UCSD-AML1 (cell line): ENCODE results near the gene SLC35F1.

Experiments used
- DNase-seq: peaks from one replicate; lab custom pipeline; 2025; ENCODE audit not compliant: unreplicated experiment; lab: John Stamatoyannopoulos, UW

SLC35F1 gene

GRCh38 chr6:118306392-118307238 lies 399.6 kb downstream of the SLC35F1 start:
- no peak for DNase-seq

GRCh38 chr6:118307581-118307980 lies 400.5 kb downstream of the SLC35F1 start:
- DNase-seq = no peak

GRCh38 chr6:118309337-118310093 lies 402.5 kb downstream of the SLC35F1 start:
- DNase-seq = no peak

DNA sequence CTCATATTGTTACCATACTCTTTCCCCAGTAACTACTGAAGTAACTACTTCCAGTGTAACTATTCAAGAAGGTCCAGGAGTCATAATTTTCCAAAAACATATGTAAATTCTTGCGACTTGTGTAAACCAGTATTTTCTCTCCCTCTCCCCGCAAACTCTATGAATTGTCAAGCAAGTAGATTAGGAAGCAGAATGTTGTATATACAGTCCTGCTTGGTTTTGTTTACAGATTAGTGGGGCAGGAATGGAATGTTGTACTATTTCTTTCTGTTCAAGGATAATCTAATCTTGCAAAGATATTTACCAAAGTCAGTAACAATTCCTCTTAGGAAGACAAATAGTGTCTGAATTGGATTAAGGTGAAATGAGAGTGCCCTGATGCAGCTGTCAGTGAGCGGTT lies 406.1 kb downstream of the SLC35F1 start:
- DNase-seq = no peak

DNA sequence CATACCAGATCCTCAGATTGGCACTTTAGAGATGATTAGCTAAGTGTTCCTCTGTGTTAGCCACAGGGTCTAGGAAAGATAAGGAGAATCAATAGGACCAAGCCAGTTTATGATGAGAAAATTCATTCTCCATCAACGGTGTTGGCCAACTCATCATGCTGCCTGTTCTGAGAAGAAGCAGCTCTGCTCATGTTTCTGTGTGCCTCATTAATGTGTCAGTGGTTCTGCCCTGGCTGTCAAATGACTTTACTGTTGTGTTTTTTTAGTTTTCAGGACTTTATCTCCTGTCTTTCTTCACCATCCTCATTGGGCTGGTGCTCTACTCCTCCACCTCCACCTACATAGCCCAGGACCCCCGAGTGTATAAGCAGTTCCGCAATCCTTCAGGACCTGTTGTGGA lies 406.7 kb downstream of the SLC35F1 start:
- no peak for DNase-seq

DNA sequence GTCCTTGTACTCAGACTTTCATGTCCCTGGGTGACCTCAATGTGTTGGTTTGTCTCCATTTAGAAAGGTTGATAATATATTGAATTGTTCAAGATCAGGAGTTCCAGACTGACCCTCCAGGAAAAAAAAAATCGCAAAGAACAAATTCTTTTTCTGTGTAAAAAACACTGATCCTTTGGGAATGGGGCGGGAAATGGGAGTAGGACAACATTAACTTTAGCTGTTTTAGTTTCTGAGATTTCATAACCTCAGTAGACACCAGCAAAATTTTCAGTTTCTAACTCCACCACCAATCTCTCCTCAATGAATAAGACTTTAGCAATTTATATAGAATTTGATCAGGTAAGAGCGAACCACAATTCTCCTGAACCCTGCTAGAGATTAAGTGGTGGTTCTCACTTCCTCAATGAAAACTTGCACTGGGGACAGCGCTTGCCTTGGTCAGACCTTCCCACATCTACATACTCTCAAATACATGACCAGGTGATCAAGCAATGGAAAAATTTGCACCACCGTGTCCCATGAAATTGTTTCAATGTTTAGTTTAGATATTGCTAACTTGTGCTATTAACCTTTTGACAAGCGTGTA lies 409.8 kb downstream of the SLC35F1 start:
- DNase-seq = no peak

DNA sequence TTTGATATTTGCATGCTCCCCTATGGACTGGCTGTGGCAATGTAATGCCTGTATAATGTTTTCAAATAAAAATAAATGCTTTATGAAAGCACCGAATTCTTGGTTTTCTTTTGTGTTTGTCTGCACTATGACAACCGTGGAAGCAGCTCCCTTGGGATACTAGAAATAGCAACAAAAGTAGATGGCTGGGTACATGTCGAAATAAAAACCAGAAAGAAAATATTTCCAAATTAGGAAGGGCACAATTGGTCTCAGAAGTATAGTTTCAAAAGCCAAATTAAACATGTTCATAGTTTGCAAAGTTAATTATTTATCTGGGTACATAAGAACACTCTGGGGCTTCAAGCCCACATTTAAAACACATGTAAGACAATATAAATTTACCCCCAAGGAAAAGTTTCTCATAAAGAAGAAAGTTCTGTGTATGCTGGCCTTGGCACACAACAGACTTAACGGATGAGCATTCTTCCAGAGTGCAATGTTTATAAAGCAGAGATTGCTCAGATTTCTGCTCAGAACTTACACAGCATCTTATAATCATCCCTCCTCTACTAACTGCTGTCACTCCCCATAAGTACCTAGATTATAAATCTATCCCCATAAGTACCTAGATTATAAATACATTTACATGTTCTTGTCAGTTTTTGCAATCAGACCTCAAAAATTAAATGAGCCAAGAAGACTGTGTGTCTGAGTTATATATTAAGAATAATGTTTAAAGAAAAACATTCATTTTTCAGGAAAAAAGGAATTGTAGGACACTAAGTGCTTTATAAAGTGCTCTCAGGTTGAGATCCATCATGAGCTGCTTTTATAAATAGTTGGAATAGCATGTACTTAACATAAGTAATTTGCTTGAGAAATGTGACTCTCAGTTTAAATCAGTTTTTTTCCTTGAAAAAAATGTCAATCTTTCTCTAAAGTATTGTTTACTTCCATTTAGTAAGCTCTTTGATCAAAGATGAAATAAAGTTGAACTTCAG lies 410.8 kb downstream of the SLC35F1 start:
- DNase-seq = no peak

DNA sequence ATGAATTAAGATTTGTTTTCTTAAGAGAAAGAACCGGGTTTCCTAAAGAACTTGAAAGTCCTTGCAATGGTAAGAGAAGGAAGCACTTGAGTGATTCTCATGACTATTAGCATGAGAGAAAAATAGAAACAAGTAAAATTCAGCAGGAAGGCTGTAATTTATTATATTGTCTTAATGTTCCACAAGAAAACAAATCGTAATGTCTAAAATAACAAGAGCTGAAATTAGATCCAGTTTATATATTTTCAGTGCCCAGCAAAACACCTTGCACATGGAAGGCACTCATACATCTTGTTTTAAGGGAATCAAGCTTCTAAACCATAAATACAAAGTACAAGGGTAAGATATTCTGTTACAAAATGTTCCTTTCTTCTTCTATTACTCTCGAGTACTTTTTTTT lies 411.6 kb downstream of the SLC35F1 start:
- DNase-seq = no peak

- no peak for DNase-seq
These were observed 412.4 kb downstream of the SLC35F1 start for GRCh38 chr6:118319416-118319815.

DNA sequence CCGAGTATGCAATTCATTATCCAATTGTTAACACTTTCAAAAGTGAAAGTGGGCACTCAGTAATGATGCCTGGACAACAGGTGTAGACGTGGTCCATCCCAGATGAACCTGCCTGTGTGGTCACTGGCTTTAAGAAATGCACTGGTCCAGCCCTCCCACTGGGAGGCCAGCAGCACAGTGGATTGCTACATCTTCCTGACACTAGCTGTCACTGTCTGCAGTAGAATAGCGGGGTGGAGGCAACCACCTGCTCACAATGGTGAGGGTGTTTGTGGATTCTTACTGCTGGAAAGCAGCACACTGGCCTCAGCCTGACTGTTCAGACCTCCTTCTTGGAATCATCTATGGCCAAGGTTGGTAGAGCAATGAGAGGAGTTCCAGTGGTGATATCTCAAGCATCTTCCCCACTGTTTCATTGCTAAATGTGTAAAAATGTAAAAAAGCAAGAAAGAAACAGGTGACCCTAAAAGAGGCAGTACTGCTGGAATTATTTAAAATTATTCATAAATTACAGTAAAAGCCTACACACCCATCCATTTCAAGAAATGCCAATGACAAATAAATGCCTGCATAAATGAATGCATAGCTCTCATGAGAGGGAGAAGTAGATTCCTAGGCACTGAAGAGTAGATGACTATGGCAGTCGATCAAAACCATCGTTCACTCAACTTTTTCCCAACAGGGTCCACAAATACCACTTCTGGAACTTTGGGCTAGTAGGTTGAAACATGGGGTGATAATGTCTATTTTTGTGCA lies 413.0 kb downstream of the SLC35F1 start:
- no peak for DNase-seq

- no peak for DNase-seq
These were observed 413.6 kb downstream of the SLC35F1 start for GRCh38 chr6:118320652-118321051.

DNA sequence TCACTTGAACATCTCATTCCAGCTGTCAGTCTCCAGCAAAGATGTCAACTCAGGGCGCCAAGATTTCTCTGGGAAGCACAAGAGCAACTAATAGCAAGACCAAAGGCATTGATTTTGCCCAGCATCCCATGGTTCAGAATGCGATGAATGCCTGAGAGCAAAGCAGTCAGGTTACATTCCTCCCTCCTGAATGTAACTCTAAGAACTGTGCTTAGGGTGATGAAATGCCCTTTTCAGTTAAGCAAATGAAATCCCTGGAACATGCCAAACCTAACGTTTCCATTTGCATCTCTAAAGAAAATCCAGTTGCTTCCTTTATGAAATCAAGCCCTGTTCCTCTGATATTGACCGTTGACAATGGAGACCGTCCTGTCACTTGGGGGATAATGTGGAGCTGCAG lies 417.1 kb downstream of the SLC35F1 start:
- no peak for DNase-seq

- no peak for DNase-seq
These were observed 418.3 kb downstream of the SLC35F1 start for GRCh38 chr6:118325220-118325860.

- no peak for DNase-seq
These were observed 419.6 kb downstream of the SLC35F1 start for GRCh38 chr6:118326712-118327111.

- no peak for DNase-seq
These were observed 420.2 kb downstream of the SLC35F1 start for GRCh38 chr6:118327237-118327636.

GRCh38 chr6:118333772-118334171 lies 426.7 kb downstream of the SLC35F1 start:
- no peak for DNase-seq

DNA sequence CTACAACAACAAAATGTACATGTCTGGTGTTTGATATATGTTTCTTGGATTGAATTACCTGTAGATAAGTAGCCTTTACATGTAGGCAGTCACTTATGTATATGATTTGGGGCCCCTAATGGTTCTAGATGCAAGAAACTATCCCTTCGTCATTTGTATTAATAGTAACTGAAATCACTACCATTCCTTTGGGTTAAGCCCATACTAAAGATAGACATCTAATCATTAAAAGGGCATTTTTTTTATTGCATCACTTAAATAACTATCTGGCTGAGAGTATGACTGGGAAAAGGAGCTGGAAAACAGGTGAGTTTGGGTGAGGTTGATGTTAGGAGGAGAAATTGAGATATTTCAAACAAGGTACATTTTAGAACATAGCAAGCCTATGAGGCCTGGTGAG lies 427.6 kb downstream of the SLC35F1 start:
- DNase-seq = no peak

DNA sequence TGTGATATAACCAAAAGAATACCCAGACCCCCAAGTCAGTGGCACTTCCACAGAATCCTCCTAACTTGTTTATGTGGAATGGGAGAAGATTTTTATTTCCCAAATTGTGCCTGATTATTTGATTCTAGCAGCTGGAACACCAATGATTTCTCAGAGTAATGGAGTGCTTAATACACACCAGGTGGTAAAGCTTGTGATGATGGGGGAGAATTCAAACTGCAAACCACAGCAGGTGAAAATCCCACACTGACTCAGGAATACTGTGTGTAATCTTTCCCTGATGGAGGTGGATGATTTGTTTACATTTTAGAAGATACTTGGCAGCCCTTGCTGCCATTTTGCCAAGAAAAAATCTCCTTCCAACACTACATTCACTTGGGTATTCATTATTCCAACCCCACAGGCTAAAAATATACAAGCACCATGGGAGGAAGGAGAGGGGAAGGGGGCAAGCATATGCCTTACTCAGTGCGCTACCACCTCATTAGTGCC lies 428.3 kb downstream of the SLC35F1 start:
- DNase-seq = no peak

DNA sequence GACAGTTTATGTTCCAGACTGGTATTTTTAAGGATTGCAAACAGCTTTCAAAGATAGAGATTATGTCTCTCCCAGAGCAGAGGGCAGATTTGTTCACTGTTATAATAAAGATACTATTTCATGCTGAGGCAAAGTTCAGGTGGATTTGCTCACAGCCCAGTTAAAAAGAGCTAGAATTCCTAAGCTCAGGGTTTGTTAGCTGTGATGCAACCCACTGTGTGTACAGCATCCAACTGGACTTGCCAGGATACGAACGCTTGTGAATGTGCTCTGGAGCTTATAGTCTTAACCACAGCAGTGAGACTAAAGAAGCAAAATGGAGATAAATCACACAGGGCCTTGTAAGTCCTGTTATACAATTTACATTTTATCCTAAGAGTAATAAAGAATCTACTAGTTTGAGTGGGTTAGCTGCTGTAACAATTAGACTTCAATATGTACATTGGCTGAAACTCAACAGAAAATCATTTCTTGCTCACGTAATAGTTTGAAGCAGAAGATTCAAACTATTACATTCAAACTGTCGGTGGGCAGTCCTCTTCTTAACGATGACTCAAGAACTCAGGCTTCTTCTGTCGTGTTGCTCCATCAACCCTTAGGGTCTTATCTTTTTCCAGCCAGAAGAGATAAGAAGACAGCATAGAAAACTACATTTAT lies 437.1 kb downstream of the SLC35F1 start:
- DNase-seq = no peak
